Aorta (tissue), 5 donors: ENCODE data around the gene GRPEL2. TPM values are rescaled to one million over a fixed set of nuclear protein-coding genes. Genes with fewer than 3 reads are reported as not detected.

Experiments
- ATAC-seq: fragments of 200-7000 bp; cut with Tn5 transposase; one replicate; pipeline ENCODE4 v1.9.1; 2022; ENCODE audit warnings: moderate library complexity; ENCODE audit not compliant: low FRiP score
- DNase-seq, 2 donors: peaks; one replicate each; pipeline ENCODE4 v3.0.0-alpha.2; 2020
- H3K27ac ChIP-seq, 2 donors: one replicate each; pipeline ENCODE4 v1.5.1; 2013; ENCODE audit warnings: low read length in 2 of 2, mild to moderate bottlenecking in 2 of 2, moderate library complexity in 2 of 2, control low read depth in 1 of 2, inconsistent platforms in 1 of 2, low read depth in 1 of 2
- H3K27me3 ChIP-seq, 2 donors: one replicate each; pipeline ENCODE4 v1.6.1; 2013; ENCODE audit warnings: control low read depth in 1 of 2, low read length in 1 of 2, mild to moderate bottlenecking in 1 of 2, moderate library complexity in 1 of 2; ENCODE audit not compliant: insufficient read depth in 2 of 2, control insufficient read depth in 1 of 2
- H3K36me3 ChIP-seq, 2 donors: one replicate each; pipeline ENCODE4 v1.6.1; 2013; ENCODE audit warnings: control low read depth in 1 of 2, low read length in 1 of 2, mild to moderate bottlenecking in 1 of 2; ENCODE audit not compliant: insufficient read depth in 2 of 2, control insufficient read depth in 1 of 2
- H3K4me1 ChIP-seq, 2 donors: one replicate each; pipeline ENCODE4 v1.6.1; 2013; ENCODE audit warnings: low read length in 2 of 2, control low read depth in 1 of 2, mild to moderate bottlenecking in 1 of 2, moderate library complexity in 1 of 2; ENCODE audit not compliant: insufficient read depth in 2 of 2, control insufficient read depth in 1 of 2
- H3K4me3 ChIP-seq, 2 donors: one replicate each; pipeline ENCODE4 v1.5.1; 2013; ENCODE audit warnings: low read length in 2 of 2, control low read depth in 1 of 2, mild to moderate bottlenecking in 1 of 2
- H3K9me3 ChIP-seq: one replicate; pipeline ENCODE4 v1.6.1; 2013; ENCODE audit warnings: mild to moderate bottlenecking, low read length; ENCODE audit not compliant: control insufficient read depth
- WGBS, 2 donors: extraction: QIAGEN DNeasy Blood & Tissue Kit; methylation state at CpG; one replicate each; pipeline ENCODE4 v1.1.7; 2013; 5-methylcytosine and 5-hydroxymethylcytosine counted together
- intact Hi-C, 2 donors: fragments of 100-400 bp; cut with DNase I; formaldehyde crosslinking; loops; one replicate each; pipeline versions ENCODE4 v1.14.2 to v1.15.0; 2022
- polyA plus RNA-seq, 2 donors: library from polyadenylated mRNA; stranded (reverse); fragments of 200-250 nt; gene quantifications; one replicate each; pipeline ENCODE4 v1.2.3, GENCODE V29; 2013
- total RNA-seq, 2 donors: library from RNA; stranded (reverse); fragmentation: NEBNext Ultra II Directional; extraction: Animal tissue kit (Norgen Biotek cat#: 25700); gene quantifications; one replicate each; pipeline ENCODE4 v1.2.1, GENCODE V29; 2021
- donor health status: healthy with polysubstance abuse.
- donor health status: Bipolar disorder and iron deficiency.
- donor health status: DM: no; HTN: no; CAD: no.
- donor health status: DM: no; HTN: no; CAD: no.
- donor health status: DM: yes; HTN: yes; CAD: no.

The GRPEL2 gene
- total and polyA plus RNA-seq, 4 donors: 1.6 to 12.9 (median 7.5) TPM

DNA sequence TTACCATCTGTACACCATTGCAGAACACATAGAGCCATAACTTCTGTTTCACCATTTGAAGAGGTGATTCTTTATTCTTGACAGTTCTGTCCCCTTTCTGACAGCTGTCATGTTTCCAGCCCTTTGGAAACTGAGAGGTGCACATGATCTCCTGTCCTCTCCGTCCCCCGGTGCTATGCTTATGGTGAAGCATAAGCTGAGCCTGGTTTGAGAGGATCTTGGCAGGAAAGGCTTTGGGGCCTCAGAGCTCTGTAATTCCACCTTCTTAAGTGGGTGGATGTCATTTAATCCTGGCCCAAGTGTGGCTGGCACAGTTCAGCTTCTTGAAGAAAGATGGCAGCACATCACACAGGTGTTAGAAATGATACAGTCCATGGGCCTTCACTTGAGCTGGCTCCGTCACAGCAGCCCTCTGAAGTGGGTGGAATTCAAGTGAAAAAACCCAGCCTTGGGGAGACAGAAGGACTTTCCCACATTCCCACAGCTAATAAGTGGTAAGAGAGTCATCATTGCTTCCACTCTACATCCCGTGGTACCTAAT lies 30.7 kb upstream of the GRPEL2 start:
- Histone ChIP-seq H3K4me3 (no peak overlapping the region), H3K4me1 (no peaks in the 10 kb centered on the region), H3K27me3 (no peaks in the 10 kb centered on the region), H3K36me3 (no peaks in the 10 kb centered on the region), H3K9me3 (no peaks in the 10 kb centered on the region), H3K27ac (no peak overlapping the region)
- intact Hi-C loops: loop anchor here (5.0 to 10.0 kb wide), 3 partner anchors 128 to 253 kb away; no protein-coding TSS in a partner anchor
- 91 to 94% methylated on average over 4 of the region's 4 CpGs for WGBS, 2 donors
- DNase-seq (no peak), ATAC-seq (no peak)

DNA sequence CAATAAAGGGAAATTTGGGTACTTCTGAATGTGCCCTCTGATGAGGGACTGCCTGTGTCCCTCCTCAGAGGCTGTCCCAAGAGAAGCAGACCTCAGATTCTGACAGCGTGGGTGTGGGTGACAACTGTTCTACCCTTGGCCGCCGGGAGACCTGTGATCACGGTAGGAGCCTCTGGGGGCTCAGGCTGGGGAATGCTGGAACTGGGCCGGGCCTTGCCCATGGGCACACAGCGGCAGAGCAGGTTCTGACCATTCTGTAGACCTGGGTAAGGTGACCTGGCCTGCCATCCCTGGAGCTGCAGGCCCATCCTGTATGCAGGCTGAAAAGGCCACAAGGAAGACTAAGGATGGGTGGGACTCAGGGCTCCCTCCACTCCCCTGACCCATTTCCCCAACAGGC lies 29.5 kb upstream of the GRPEL2 start:
- intact Hi-C loops: loop anchor here (5.0 to 10.0 kb wide), 3 partner anchors 127 to 252 kb away; no protein-coding TSS in a partner anchor
- 86 to 91% methylated on average over 6 of the region's 6 CpGs for WGBS, 2 donors

DNA sequence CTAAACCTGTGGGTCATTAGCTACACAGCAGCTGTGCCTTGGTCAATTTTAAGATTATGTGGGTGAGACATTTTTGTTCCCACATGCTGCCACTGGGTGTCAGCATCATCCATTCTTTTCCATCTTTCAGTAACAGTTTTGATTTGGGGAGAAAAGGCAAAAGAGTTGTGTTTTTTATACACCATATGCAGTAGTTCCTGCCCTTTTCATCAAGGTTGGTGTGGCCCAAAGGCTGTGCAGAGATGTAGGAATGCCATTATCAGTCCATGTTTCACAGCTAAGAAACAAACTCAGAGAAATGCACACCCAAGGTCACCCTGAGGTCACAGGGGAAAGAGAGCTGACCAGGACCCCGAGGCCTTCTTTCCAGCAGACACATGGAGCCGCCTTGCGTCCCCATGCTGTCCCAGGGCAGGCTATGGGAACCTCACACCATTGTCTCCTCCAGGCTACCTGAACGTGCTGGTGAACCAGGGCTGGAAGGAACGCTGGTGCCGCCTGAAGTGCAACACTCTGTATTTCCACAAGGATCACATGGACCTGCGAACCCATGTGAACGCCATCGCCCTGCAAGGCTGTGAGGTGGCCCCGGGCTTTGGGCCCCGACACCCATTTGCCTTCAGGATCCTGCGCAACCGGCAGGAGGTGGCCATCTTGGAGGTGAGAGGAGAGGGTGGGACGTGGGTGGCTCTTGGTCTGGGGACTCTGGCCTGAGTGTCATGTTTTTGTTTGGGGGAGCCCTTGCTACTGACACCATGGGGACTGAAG lies 27.8 kb upstream of the GRPEL2 start:
- Histone ChIP-seq H3K27me3 (no peaks in the 10 kb centered on the region), H3K4me1 (no peaks in the 10 kb centered on the region), H3K36me3 (no peaks in the 10 kb centered on the region), H3K9me3 (no peaks in the 10 kb centered on the region), H3K27ac (no peak overlapping the region), H3K4me3 (no peak overlapping the region)
- 79 to 82% methylated on average over 14 of the region's 14 CpGs for WGBS, 2 donors
- ATAC-seq (no peak), DNase-seq (no peak)
- intact Hi-C loops: loop anchor here (5.0 to 10.0 kb wide), 3 partner anchors 125 to 250 kb away; no protein-coding TSS in a partner anchor

More for the DNA sequence above, 29.5 kb upstream of the GRPEL2 start:
- Histone ChIP-seq H3K36me3 (no peaks in the 10 kb centered on the region), H3K9me3 (no peaks in the 10 kb centered on the region), H3K27ac (no peak overlapping the region), H3K4me3 (no peak overlapping the region), H3K4me1 (no peaks in the 10 kb centered on the region), H3K27me3 (no peaks in the 10 kb centered on the region)
- no peak for DNase-seq
- no peak for ATAC-seq

- H3K27ac ChIP-seq: no peak overlapping the region
- H3K4me3 ChIP-seq: no peak overlapping the region
- no peaks in the 10 kb centered on the region for H3K36me3 ChIP-seq
- no peaks in the 10 kb centered on the region for H3K9me3 ChIP-seq
- H3K27me3 ChIP-seq: no peaks in the 10 kb centered on the region
- no peaks in the 10 kb centered on the region for H3K4me1 ChIP-seq
- intact Hi-C loops: loop anchor here (5.0 to 10.0 kb wide), 3 partner anchors 123 to 248 kb away; no protein-coding TSS in a partner anchor
- no peak for ATAC-seq
- DNase-seq: no peak
- 95 to 100% methylated on average over 3 of the region's 3 CpGs for WGBS, 2 donors
Observed at GRCh38 chr5:149319174-149319573, 26.1 kb upstream of the GRPEL2 start.

- Histone ChIP-seq H3K27ac (no peak overlapping the region), H3K9me3 (no peaks in the 10 kb centered on the region), H3K4me3 (no peak overlapping the region), H3K4me1 (no peaks in the 10 kb centered on the region), H3K27me3 (no peaks in the 10 kb centered on the region), H3K36me3 (no peaks in the 10 kb centered on the region)
- ATAC-seq: peak; percentile 77
- DNase-seq: peak; percentile 85 to 86
- 37 to 44% methylated on average over 4 of the region's 4 CpGs for WGBS, 2 donors
- intact Hi-C loops: no loop called here
Observed at GRCh38 chr5:149320791-149321330, 24.4 kb upstream of the GRPEL2 start.

- WGBS, 2 donors: 84 to 88% methylated on average over 12 of the region's 12 CpGs
- H3K27me3 ChIP-seq: no peaks in the 10 kb centered on the region
- H3K27ac ChIP-seq: no peak overlapping the region
- no peaks in the 10 kb centered on the region for H3K36me3 ChIP-seq
- H3K4me3 ChIP-seq: no peak overlapping the region
- no peaks in the 10 kb centered on the region for H3K4me1 ChIP-seq
- DNase-seq (no peak), ATAC-seq (no peak)
- H3K9me3 ChIP-seq: no peaks in the 10 kb centered on the region
- intact Hi-C loops: no loop called here
Observed at GRCh38 chr5:149322518-149322917, 22.8 kb upstream of the GRPEL2 start.

DNA sequence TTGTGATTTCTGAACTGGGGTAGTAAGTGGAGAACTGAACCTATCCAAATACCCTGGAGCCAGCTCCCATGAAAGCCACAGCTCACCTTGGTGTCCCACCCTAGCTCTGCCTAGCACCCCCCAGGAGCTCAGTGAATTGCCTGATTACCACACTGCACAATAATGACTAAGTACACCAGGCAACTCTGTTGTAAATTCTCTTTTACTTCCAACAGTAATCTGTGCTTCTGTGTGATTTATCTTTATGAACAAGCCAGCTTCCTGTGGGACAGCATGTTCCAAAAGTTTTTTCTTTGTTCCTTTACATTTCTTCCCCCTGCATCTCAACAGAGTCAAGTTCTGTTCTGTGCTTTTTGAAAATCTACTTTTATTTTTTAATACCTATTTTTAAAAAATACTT lies 22.1 kb upstream of the GRPEL2 start:
- ATAC-seq (no peak), DNase-seq (no peak)
- intact Hi-C loops: no loop called here
- no peak overlapping the region for H3K4me3 ChIP-seq
- H3K27me3 ChIP-seq: no peaks in the 10 kb centered on the region
- no peak overlapping the region for H3K27ac ChIP-seq
- H3K36me3 ChIP-seq: no peaks in the 10 kb centered on the region
- no peaks in the 10 kb centered on the region for H3K4me1 ChIP-seq
- no peaks in the 10 kb centered on the region for H3K9me3 ChIP-seq

- Histone ChIP-seq H3K4me1 (no peaks in the 10 kb centered on the region), H3K4me3 (no peak overlapping the region), H3K36me3 (no peaks in the 10 kb centered on the region), H3K9me3 (no peaks in the 10 kb centered on the region), H3K27me3 (no peaks in the 10 kb centered on the region), H3K27ac (no peak overlapping the region)
- ATAC-seq (no peak), DNase-seq (no peak)
- intact Hi-C loops: no loop called here
- WGBS, 2 donors: 97 to 98% methylated on average over 2 of the region's 2 CpGs
Observed at GRCh38 chr5:149323621-149324205, 21.6 kb upstream of the GRPEL2 start.
